ENCODE data around the gene ZNF827. TPM values are rescaled to one million over a fixed set of nuclear protein-coding genes. Genes with fewer than 3 reads are reported as not detected.
A peak's percentile ranks its signal among the peaks of the same experiment; 100 is the strongest.

The ZNF827 gene
- total RNA-seq, 1 donor, result 20.5 TPM

DNA sequence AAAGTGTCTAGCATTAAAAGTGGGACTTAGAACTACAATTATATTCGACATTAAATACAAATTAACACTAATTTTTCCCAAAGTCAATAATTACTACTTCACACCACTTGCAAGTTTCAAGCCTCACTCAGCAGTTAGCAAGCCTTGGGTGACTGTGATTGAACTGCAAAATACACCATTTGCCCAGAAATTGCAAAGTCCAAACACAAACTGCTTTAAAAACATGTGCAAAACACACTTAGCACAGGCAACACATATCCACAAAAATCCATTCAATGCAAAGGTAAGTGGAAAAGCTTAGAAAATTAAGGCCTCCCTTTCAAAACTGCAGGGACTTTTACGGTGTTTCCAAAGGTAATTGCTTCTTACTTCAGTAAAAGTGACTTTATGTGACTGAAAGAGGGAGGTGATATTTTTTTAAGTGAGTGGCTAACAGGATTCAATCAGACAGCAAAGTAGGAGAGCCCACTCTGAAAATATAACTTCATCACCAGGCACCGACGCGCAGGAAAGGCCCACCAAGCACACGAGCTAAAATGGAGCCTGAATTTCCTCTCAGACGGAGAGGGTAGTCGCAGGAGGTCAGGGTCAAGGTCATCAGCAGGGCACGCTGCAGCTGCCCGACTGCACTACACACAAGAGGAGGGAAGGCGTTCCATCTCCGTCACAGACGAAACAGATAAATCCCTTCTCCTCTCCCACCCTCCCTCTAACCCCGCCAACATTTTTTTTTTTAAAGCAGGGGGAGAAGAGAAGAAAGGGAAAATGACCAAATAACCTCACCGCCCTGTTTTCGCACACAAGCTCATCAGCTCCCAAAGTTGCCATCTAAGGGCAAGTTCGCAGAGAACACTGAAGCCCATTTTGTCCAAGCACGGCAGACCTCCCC, 3.1 kb downstream of the ZNF827 start:
- peak in 2 of 3 donors; percentile 27 to 40 for DNase-seq (ENCODE audit: low read depth in 2 of 3, low spot score in 2 of 3)

DNA sequence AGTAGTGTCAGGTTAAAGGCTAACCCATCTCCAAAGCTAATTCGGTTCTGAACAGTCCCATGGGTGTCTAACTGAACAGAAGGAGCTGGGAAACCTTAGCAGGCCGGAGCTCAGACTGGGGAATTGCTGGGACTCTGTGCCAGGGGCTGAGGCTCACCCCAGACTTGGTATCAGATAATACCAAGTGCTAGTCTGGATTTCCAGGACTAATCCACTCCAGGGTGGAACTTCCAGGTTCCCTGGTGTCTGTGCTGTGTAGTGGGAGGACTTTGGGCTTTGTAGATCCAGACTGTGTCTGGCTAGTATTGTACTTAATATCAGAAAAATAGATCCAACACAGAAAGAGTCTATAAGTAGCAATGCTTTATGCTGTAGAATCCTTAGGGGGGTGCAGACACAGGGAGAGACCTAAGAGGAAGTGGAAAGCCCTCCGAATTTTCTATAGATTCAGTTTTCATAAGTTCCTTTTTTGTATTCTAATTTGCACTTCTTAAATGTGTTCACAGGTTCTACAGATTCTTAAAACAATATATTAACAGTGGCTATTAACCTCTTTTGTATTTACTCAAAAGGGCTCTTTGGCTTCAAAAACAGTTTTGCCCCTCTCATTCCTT, 4.1 kb downstream of the ZNF827 start:
- peak in 1 of 3 donors; percentile 33 for DNase-seq (ENCODE audit: low read depth in 2 of 3, low spot score in 2 of 3)

DNA sequence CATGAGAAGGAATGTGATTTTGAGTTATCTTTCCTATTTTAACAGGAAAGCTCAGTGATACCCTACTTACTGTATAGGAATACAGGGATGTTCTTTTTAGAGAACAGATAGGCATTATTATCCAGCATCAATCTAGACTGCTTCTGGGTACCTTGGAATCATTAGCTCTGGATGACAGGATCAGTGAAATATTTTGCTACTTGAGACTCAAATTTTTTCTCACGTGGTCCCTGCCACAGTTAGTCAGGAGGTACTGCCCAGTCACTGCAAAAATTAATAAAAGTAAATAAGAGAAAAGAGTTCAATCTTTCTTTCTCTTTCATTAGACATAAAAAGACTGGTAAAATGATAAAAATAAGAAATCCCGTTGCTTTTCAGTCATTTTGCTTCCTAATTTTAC, 5.5 kb downstream of the ZNF827 start:
- DNase-seq (ENCODE audit: low read depth in 2 of 3, low spot score in 2 of 3), result no peak

DNA sequence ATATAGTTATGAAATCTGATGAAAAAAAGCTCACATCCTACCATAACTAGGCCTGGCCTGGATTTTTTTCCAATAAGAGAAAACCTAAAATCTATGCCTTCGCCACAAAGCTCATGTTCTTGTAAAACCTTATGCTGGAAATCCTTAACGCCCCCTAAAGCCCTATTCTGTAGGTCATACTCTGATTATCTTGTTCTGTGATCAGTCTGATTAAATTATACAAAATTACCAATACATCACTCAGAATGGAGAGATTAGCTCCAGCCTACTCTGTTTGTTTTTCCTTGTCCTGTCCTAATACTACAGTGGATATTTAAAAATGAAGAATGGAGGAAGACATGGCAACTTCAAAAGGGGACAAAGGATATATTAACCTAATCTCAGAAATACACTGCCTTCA, 7.2 kb downstream of the ZNF827 start:
- DNase-seq (ENCODE audit: low read depth in 2 of 3, low spot score in 2 of 3), result no peak

DNA sequence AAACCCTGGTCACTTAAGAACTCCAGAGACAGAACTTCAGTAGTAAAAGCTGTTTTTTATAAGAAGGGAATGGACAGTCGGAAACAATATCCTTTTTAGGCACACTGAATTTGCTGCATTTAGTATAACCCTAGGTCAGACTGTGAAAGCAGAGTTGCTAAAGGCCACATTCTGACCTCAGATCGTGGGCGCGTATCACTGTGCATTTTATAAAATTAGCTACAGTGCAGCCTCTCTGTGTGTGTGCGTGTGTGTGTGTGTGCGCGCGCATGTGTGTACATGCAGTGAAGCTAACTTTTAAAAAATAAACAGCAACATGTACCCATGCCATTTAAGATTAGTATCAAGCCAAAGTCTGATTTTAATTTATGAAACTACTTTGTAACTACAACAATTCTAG, 8.0 kb downstream of the ZNF827 start:
- DNase-seq (ENCODE audit: low read depth in 2 of 3, low spot score in 2 of 3), result no peak

DNA sequence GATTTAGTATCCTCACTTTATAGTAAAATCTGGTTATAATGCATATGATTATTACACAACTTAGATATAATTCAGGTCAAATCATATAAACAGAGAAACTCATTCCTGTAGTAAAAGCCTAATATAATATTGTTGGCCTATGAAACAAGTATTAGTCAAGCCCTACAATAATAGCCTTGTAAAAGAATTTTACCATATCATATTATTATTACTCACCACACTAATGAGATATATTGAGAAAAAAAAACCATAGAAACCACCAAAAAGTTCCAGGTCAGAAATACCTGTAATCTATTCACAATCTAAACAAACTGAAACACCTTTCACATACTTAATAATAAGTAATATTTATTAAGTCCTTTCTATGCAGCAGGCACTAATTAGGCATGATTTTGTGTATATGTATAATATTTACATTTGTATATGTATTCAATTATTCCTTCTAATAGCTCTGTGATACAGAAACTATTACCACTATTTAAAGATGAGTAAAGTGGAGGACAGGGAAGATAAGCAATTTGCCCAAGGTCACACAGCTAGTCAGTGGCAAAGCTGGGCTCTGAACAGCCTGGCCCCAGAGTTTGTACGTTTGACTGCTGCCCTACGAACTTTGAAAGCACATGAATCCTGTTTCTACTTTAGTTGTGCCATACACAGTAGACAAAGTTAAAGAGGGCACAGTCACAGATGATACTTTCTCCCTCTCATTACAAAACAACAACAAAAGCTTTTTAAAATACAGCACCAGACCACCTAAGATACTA, 9.0 kb downstream of the ZNF827 start:
- no peak for DNase-seq (ENCODE audit: low read depth in 2 of 3, low spot score in 2 of 3)

DNA sequence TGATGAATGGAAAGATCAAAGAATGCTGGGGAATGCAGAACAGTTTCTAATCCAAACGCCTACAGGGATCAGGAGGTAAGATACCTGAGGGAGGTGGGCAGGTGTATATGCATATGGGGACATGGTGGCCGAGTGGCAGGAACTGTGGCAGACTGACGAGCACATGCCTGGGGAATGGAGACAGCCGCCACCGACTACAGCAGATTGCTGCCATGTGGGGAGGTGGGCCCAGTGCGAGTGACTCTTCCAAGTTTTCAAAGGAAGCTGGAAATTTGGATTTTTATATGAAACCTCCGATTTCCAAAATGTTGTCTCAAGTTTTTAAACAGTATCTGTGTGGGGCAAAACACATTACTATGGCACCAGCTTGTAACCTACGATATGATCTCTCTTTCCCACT, 9.9 kb downstream of the ZNF827 start:
- DNase-seq (ENCODE audit: low read depth in 2 of 3, low spot score in 2 of 3), result no peak

DNA sequence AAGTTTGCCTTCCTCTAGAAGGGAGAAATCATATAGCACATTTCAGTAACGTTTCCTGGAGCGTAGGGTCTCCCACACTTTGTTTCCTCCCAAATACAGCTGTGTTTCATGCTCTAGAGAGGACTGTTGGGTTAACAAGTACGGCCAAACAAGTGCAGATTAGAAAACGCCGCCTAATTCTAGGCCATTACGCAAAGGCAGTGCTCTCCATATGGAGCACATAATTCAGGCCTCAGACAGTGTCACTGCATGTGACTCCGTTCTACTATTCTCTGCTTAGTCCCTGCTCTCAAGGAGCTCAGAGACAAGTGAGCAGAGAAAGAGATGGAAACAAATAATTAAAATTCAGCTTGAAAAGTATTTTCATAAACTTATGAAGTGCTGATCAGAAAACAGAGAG, 11.6 kb downstream of the ZNF827 start:
- DNase-seq (ENCODE audit: low read depth in 2 of 3, low spot score in 2 of 3), result peak in 1 of 3 donors; percentile 47

DNA sequence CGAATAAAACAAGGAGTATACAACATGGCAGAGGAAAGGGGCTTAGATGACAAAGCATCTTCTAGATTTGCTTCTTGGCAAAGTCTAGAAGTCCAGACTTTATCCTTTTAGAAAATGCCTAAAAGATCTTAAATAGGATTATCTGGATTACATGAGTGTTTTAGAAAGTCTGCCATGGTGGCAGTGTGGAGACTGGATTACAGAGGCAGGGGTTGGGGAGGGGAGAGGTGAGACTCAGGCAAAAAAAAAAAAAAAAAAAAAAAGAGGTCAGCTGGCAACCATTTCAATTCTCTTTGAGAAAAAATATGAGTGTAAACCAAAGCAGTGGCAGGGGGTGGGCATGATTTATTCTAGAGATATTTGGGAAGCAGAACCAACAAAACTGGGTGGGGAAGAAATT, 17.4 kb downstream of the ZNF827 start:
- no peak for DNase-seq (ENCODE audit: low read depth in 2 of 3, low spot score in 2 of 3)

DNA sequence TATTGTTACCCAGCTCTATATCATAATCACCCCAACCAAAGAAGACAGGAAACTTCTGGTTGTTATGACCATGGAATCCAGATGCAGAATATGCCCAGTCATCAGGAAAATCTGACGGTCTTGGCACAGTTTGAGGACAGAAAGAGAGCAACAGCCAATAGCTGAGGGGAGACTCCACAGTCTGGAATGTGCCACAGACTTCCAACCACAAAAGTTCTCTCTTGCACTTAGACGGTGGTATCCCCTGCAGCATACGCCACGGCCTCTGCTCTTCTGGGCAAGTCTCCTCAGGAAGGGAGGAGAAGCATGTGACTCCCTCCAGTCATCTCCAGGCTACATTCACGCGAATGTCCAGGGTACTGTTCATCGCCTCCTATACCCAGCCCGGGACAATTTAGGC, 18.4 kb downstream of the ZNF827 start:
- DNase-seq (ENCODE audit: low read depth in 2 of 3, low spot score in 2 of 3), result peak in 2 of 3 donors; percentile 35 to 38

DNA sequence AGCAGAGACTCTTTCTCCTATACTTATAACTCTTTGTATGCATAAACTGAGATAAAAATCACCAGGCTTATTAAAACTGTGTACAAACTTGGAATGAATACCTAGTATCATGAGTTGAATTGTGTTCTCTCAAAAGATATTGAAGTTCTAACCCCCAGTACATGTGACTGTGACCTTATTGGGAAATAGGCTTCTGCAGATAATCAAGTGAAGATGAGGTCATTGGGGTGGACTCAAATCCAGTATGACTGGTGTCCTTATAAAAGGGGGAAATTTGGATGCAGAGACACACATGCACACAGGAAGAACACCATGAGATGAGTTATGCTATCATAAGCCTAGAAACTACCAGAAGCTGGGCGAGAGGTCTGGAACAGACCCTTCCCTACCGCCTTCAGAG, 26.2 kb downstream of the ZNF827 start:
- DNase-seq (ENCODE audit: low read depth in 2 of 3, low spot score in 2 of 3), result no peak

DNA sequence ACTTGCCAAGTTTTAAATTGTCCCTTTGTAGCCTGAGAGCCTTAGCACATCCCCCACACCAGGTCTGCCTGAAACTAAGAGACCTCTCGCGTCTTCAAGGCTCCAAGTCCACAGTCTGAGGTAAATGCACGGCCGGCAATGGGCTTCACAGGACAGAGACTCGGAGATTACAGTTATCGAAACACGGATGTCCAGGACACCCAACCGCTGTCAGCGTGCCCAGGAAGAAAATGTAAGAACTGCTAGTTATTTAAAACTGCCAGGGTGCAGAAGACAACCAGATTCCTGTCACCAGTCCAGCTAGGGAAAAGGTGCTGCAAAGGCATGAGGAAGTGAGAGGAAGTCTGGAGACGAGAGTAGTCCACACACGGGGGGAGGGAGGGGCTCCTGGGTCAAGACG, 28.9 kb downstream of the ZNF827 start:
- DNase-seq (ENCODE audit: low read depth in 2 of 3, low spot score in 2 of 3), result no peak

DNA sequence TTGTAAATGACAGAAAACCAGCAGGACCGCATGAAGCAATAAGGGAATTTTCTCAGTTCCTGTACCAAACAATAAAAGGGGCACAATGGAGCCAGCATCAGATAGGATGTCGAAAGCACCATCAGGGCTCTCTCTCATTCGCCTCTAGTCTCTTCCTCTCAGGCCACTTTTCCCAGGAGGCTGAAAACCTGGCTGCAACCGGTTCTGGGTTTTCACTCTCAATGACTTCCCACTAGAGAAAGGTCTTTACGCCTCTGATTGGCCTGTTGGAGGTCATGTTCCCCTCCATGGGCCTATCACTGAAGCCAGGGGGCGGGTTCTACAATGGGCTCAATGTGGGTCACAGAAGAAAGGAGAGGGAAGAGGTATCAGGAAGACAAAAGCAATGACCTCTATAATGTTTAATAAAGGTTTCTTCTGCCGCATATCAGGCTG, 29.3 kb downstream of the ZNF827 start:
- peak in 1 of 3 donors; percentile 36 for DNase-seq (ENCODE audit: low read depth in 2 of 3, low spot score in 2 of 3)

DNA sequence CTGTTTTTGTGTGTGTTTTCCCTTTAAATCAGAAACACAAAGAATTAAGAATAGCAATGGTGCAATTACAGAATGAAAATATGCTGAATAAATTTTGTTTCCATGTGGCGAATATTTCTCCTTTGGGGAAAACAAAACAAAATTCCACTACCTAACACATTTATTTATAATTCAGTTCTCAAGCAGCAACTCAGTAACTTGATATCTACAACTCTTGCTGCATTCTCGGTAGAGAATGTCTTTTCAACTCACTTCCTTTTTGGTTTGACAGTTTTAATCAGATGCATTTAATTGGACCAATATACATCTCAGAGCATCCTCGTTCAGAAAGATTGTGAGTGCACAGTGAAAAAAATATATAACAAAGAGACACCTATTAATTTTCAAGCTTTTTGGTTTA, 30.8 kb downstream of the ZNF827 start:
- DNase-seq (ENCODE audit: low read depth in 2 of 3, low spot score in 2 of 3), result no peak

DNA sequence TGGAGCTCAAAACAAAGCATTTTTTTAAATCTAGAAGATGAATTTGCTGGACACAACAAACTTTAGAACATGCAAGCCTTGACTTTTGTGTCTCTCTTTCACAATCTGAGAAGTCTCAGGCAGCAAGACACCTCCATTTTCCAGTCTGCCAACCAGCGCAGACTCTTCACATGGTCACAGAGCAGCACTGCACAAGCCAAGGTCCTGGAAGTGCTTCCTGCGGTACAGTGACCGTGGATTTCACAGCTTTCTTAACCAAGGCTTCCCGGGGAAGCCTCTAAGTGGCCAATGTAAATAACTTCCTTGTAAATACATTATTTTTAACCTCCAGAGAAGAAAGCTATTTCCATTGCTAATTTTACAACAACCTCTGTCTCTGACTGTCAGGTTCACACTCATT, 31.2 kb downstream of the ZNF827 start:
- DNase-seq (ENCODE audit: low read depth in 2 of 3, low spot score in 2 of 3), result no peak

DNA sequence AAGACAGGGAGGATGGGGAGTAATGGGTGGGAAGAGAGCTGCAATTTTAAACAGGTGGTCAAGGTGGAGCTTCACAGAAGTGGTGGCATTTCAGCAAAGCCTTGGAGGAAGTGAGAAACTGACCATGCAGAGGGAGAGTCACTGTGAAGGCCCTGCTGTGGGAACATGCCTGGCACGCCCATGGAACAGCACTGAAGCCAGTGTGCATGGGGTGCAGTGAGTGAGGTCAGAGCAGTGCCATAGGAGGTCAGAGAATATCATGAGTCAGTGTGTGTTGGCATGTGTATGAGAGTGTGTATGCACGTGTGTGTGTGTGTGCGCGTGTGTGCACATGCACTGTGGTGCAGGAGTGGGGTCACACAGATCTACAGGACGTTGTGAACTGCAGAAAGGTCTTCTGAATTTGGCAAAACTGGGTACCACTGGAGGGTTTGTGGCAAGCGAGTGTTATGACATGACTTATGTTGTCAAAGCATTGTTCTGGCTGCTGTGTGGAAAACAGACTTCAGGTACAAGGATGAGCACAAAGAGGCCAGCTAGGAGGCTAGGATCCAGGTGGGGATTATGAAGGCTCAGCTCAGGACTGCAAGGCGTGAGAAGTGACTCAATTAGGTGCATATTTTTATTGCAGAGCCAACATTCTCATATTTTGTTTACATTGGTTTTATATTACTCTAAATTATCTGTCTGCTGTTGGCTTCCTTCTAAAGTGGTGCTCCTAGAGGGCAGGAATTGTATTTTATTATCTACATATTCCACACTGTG, 34.0 kb downstream of the ZNF827 start:
- no peak for DNase-seq (ENCODE audit: low read depth in 2 of 3, low spot score in 2 of 3)

DNA sequence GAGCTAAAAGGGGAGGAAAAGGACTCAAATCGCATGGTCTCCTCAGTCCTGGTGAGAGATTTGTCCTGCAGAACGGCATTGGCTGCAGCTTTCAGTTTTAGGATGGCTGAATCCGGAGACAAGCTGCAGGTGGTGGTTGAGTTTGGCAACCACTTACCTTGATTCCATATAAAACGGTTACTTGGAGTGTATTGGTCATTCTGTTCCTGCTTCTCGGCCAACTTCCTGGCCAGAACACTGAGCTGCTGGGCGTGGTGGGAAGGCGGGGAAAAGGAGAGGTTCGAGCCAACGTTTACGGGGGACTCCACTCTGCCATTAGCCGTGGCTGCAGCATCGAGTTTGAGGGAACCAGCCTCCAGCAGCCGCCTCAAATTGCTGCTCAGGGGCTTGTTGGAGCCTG, 36.1 kb downstream of the ZNF827 start:
- DNase-seq (ENCODE audit: low read depth in 2 of 3, low spot score in 2 of 3), result no peak

DNA sequence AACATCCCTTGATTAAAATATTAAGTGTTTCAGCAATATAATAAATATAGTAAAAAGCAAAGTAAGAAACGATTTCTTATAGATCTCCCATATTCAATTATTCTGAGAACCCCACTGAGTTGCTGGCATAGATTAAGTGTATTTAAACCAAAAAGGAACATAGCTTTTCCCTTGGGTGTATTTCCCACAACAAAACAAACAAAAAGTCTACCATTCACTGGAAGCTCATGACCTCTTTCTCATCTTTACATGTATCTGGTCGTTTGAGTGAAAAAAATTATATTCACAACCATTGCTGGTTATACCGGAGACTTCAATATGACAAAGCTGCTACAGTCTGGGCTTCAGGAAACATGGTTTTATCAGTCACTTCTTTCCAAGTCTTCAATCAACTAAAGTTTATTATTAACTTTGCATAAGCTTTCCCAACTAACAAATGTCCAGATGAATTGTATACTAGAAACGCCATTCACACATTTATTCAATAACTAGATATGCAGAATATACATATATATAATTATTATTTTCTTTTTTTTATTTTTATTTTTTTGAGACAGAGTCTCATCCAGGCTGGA, 38.6 kb downstream of the ZNF827 start:
- no peak for DNase-seq (ENCODE audit: low read depth in 2 of 3, low spot score in 2 of 3)

DNA sequence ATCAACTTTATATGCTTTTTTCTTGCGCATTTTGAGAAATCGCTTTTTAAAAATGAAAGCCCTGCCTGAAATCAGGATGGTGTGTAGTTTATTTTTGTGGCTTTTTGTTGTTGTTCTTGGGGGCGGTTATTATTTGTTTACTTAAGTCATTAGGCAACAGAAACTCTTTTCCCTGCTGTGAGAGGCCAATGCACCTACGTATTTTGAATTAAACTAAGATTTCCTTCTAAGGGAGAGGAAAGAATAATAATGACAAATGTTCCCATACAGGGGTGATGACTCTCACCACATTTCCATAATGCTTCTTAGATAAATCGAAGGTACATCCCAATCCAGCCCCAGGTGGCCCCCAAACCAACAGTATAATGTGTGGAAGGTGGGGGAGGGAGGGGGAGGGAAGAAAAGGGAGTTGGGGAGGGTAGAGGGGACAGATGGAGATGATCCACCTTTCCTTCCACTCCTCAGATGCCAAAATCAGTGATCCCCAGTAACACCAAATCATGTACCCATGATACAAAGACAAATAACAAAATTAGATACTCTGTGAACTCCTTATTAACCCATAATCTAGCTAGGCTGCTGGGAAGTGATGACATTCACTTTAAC, 39.6 kb downstream of the ZNF827 start:
- DNase-seq (ENCODE audit: low read depth in 2 of 3, low spot score in 2 of 3), result no peak

DNA sequence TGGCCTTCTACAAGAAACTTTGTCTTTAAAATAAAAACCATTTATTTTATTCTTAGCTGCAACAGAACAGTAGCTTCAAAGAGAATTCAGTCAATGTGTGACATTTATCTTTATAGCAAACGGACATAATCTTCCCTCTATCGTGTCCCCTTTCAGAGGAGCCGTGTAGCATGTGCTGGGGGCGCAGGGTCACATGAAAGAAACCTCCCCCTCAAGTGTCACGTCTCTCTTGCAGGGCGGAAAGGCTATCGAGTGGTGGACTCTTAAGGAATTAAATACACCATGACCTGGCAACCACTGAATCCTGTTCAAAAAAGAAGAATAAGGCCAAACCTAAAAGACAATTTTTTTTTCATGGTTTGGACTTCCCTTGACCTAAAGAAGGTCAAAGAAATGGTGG, 40.2 kb downstream of the ZNF827 start:
- no peak for DNase-seq (ENCODE audit: low read depth in 2 of 3, low spot score in 2 of 3)
